GM12864 (cell line): ENCODE measurements around the gene DTX1.

Experiments
- DNase-seq: peaks from one replicate; pipeline ENCODE4 v3.0.0-alpha.2; 2011; ENCODE audit warnings: low read depth
- H3K4me3 ChIP-seq: 2 replicates; pipeline ENCODE4 v1.5.1; 2011; ENCODE audit warnings: mild to moderate bottlenecking, low read depth, low read length, control low read depth
- TF ChIP-seq, protein P1 (sequence below): IDR thresholded peaks from 2 replicates; pipeline ENCODE4 v1.5.1; 2011; ENCODE audit warnings: low read depth, mild to moderate bottlenecking, moderate library complexity, low read length, control low read depth, inconsistent platforms; ENCODE audit errors: missing control alignments

DTX1 gene

DNA sequence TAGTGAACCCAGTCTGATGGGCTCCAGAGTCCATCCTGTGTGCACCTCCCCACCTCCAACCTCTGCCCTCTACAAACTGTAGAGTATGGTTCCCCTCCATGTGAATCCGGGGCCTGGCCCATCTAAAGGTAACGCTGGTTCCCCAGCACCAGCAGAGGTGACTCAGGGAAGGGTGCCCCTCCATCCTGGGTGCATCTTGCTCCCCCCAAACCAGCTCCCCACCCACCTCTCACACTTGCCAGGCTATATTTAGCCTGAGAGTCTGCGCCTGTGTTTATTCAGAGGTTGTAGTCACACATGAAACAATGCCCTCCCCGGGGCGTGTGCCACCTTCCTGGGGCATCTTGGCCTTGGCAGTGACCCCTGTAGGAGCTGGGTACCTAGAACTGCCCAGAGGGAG, 52.8 kb downstream of the DTX1 start:
- DNase-seq: no peak
- TF ChIP-seq, protein P1, sequence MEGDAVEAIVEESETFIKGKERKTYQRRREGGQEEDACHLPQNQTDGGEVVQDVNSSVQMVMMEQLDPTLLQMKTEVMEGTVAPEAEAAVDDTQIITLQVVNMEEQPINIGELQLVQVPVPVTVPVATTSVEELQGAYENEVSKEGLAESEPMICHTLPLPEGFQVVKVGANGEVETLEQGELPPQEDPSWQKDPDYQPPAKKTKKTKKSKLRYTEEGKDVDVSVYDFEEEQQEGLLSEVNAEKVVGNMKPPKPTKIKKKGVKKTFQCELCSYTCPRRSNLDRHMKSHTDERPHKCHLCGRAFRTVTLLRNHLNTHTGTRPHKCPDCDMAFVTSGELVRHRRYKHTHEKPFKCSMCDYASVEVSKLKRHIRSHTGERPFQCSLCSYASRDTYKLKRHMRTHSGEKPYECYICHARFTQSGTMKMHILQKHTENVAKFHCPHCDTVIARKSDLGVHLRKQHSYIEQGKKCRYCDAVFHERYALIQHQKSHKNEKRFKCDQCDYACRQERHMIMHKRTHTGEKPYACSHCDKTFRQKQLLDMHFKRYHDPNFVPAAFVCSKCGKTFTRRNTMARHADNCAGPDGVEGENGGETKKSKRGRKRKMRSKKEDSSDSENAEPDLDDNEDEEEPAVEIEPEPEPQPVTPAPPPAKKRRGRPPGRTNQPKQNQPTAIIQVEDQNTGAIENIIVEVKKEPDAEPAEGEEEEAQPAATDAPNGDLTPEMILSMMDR: no peak
- no peak overlapping the region for H3K4me3 ChIP-seq

GRCh38 chr12:113109872-113110599, 53.5 kb downstream of the DTX1 start:
- no peak for DNase-seq
- H3K4me3 ChIP-seq: no peak overlapping the region
- TF ChIP-seq, protein P1: no peak

- H3K4me3 ChIP-seq: no peak overlapping the region
- no peak for DNase-seq
- TF ChIP-seq, protein P1: no peak
Measured at GRCh38 chr12:113111247-113111646, 54.7 kb downstream of the DTX1 start.

DNA sequence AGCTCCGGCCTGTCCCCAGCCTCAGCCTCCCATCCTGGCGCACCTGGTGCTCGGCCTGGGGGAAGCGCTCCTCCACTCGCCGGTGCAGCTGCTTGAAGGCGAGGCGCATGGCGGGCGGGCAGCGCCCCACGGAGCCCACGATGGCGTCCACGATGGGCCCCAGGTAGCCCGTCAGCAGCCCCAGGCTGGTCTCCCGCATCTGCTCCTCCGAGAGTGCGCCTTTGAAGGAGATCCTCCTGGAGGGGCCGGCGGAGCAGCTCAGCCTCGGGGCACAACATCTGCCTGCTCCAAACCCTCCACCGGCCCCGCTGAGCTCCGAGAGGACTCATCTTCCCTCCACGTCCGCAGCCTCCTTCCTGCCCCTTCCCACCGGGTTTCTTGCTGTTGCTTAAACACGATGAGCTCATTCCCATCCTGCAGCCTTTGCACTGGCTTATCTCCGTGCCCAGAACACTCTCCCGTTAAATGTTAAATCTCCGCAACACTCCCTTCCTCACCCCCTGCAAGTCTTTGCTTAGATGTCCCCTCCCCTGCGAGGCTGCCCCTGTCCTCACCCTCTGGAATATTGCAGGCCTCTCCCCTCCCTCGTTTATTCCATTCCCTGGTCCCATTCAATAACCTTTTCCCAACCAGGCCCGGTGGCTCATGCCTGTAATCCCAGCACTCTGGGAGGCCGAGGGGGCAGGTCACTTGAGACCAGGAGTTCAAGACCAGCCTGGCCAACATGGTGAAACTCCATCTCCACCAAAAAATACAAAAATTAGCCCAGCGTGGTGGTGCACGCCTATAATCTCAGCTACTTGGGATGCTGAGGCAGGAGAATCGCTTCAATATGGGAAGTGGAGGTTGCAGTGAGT, 55.7 kb downstream of the DTX1 start:
- no peak for DNase-seq
- TF ChIP-seq, protein P1: no peak
- no peak overlapping the region for H3K4me3 ChIP-seq

DNA sequence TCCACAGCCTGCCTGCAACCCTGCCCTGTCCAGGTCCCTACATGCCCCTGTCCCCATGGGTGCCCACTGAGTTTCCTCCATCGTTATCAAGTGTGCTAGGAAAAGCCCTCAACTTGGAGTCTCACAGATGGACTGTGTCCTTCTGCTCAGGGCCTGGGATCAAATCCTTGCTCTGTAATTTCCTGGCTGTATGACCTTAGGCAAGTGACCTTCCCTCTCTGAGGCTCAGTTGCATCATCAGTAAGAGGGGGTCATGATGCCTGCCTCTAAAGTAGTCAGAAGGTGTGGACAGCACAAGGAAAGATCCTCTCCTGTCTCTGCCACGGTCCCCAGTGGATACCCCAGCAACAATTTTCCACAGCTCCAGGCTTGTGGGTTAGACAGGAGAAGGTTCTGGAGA, 56.9 kb downstream of the DTX1 start:
- TF ChIP-seq, protein P1: no peak
- no peak overlapping the region for H3K4me3 ChIP-seq
- no peak for DNase-seq

DNA sequence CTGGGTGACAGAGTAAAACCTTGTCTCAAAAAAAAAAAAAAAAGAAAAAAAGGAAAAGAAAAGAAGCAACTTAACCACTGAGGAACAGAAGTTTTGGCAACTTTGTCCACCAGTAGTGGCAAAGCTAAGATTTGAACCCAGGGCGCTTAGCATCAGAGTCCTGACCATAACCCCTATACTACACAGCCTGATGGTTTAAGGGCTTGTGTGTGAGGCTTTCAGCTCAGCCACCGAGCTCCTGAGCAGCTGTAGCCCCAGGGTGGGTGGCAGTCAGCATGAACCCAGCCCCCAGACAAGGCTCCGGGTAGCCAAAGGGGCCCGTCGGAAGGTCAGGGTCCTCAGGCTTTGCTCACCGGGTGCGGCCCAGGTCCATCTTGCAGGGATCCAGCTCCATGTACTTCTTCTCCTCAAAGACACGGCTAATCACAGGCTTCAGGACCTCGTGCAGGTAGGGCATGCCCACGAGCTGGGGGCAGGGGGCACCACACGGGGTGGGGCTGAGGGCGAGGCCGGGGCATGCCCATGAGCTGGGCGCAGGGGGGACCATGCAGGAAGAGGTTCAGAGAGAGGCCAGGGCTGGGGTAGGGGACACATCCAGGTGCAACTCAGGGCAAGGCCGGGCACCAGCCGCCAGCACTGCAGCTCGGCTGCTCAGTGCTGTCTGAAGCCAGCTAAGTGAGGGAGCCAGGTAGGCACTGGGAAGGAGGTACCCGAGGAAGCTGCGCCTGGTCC, 58.1 kb downstream of the DTX1 start:
- DNase-seq: no peak
- H3K4me3 ChIP-seq: no peak overlapping the region
- TF ChIP-seq, protein P1: no peak
